ENCODE data around the gene PAMR1.
A peak's percentile ranks its signal among the peaks of the same experiment; 100 is the strongest.
"Not testable (repeated sequence)": the region's sequence is repeated elsewhere in the genome, so short reads cannot be mapped to it uniquely, and the experiment has no call there.

Gene PAMR1

DNA sequence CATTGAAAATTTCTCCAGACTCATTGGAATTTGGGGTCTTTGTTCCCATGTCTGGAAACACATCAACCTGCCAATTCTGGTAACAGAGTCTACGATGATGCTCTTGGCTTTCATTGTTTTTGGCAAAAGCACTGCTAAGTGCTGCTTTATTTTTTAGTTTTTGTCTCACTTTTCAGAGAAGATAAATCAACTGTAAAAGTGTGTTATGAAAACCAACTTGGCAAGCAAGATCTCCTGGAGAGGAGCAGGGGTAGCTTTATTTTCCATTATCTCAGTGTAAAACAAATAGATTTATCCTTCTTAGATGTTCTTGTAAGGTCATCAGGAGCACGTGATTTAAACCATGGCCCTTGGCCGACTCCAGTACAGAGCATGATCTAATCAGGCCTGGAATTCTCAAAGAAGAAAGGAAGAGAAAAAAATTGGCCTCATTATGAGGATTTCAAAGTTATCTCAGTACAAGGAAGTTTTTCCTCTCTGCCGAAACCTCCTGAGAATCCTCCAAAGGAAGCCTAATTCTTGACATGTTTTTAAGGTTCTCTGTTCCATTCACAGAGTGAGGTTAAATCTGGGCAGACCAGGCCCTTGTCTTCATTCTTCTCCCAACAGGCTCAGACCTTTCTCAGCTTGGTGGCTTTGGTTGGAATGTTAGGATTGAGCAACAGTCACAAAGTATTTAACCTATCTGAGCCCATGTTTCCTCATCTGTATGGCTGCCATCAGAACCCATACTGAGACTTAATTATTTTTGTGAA, 16.4 kb upstream of the PAMR1 start:
- DNase-seq = no peak

DNA sequence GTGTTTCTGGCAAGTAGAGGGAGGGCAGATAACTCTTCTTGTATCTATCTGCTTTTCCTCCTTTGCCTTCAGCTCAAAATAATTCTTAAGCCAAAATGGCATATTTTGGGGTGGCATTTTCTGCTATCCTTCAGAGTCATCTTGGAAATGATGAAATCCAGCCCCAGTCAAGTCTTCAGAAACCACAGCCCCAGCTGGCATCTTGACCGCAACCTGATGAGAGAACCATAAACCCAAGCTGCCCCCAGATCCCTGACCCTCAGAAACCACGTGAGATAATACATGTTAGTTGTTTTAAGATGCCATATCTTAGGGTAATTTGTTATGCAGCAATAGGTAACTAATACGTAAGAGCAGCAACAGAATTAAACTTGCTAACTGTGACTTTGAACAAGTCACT, 15.1 kb upstream of the PAMR1 start:
- DNase-seq = no peak

DNA sequence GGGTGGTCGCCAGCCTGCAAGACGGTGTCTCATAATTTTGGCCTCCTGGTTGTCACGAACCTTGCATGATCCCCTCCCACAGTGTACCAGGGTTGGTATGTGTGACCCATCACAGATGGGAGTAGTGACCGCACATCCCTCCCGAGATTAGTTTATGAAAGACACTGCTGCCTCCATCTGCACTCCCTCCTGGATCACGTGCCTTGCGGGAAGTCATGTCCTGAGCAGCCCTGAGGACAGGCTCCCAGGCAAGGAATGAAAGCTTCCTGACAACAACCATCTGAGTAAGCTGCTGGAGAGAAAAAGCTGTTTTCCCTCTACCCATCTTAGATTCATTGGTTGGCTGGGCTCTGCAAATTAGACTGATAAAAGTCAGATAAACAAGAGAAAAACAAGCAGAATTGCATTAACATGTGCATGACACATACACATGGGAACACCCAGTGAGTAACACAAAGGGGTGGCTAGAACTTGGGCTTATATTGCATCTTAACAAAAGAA, 14.4 kb upstream of the PAMR1 start:
- no peak for DNase-seq

DNA sequence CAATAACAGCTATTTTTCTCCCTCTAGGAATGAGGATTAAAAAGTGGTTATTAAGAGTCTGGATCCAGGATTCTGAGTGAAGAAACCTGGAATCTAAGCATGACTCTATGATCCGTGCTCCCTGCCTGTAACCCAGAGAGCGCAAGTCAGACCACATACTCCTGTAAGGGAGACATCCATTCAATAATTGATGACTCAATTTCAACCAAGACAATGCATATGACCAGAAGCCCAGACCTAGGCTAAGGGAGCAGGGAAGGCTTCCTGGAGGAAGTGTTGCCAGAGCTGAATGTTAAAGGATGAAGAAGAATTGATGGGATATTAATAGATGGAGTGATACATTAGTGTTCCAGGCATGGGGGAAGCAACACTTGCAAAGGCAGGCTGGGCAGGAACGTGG, 13.8 kb upstream of the PAMR1 start:
- DNase-seq = no peak

DNA sequence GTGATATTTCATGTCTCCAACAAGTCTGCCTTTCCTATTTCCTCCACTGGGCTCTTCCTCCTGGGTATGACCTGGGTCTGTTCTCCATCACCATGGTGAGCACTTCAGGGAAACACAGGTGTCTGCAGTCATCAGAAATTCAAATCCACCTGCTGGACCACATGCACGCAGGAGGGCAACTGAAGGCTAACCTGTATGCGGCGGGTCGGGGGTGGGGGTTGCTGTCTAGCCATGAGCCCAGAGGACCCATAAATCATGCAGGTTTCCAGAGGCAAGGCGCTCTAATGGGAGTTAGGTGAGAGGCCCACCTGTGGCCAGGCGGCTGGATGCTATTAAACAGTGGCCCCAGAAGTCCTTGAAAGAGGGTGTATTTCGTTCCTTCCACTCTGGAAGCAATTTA, 11.1 kb upstream of the PAMR1 start:
- peak; percentile 19 for DNase-seq

DNA sequence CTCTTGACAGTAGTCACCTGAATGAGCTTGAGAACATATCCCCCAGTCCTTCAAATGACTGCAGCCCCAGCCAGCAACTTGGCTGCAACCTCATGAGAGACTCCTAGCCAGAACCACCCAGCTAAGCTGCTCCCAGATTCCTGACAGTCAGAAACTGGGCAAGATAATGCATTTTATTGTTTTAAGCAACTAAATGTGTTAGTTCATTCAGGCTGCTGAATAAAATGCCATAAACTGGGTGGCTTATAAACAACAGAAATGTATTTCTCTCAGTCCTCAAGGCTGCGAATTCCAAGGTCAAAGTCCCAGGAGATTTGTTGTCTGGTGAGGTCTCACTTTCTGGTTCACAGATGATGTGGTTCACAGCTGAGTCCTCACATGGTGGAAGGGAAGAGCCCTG, 5.8 kb upstream of the PAMR1 start:
- no peak for DNase-seq

DNA sequence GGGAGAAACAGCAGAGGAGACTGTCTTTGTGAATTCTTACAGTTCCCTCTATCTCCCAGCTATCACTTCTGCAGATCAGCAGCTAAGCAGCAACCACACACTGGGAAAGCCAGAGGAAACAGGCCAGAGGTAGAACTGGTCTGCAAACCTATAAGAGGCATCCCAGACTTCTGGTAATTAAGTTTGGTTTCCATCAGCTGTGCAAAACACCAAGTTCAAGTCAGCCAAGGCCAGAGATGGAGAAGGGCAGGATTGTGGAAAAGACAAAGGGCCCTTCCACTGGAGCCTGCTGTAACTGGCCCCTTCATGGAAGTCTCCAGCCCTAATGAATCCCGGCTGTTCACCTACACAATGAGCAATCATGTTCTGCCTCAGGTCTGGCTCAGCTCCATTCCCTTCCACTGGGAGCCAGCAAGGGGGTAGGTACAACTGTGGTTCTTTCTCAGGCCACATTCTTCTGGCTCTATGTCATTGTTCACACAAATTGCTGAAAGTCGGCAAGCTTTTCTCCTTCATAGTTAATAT, 4.6 kb upstream of the PAMR1 start:
- DNase-seq = no peak

DNA sequence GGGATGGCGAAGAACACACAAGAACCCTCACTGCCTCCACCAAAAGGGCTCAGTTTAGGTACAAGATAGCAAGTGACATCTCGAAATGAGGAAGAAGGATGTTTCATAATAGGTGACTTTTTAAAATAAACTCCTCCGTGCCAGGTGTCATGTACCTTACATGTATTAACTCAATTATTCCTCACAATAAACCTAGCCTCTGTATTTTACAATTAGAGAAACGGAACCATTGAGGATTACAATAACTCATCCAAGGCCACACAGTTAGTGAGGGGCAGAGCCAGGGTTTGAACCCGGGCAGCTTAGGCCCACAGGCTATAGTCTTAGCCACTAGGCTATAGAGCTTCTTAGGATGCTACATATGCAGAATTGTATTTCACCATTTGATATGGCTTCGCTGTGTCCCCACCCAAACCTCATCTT, 965 bp upstream of the PAMR1 start:
- no peak for DNase-seq

DNA sequence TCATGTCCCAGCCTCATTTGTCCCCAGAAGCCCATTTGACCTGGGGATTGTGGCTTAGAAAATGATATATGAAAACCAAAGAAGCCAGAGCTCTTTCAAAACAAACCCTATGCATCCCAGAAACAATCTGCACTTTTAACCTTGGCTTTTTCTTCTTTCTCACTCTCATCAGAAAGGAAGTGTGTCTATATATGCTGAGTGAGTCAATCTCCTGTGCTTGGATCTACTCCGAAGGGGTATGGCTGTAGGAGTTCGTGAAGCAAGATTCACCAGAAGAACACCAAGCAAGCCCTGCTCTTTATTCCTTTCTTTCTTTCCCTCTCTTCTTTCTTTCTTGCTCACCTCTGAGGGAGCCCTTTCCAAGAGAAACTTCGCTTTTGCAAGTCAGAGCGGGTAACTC, 636 bp downstream of the PAMR1 start:
- no peak for DNase-seq

DNA sequence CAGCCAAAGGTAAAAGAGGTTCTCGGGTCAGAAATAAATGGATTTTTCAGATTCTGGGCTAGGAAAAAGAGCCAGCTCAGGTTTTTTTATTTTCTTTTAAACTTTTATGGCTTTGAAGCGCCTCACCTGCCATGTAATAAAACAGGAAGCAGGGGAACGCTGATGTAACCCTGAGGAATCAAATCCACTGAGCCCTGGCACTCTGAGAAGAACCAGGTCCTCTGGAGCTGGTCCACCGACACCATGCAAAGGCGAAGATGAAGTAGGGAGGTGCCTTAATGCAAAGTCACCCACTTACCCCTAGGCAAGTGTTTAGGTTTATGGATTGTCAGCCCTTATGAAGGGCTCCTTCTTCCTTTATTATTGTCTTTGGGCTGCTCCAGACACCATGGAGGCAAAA, 1.6 kb downstream of the PAMR1 start:
- no peak for DNase-seq

DNA sequence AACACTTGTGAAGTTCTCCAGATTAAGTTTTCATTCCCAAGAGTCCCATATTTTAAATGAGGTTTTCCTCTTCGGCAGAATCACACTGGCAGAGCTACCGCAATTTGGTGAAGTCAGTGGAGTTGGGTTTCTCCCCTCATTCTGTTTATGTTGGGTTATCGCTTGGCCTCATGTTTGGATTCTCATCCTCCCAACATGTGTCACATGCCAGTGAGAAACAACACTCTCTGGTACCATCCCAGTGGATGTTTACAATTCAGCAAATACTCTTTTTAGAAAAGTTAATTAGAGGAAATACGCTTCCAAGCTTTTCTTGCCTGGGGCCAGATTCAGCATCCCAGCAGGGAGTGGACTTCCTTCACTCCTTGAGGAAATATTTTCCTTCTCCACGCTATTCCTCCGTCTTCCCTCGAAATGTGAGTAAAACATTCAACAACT, 2.1 kb downstream of the PAMR1 start:
- no peak for DNase-seq

DNA sequence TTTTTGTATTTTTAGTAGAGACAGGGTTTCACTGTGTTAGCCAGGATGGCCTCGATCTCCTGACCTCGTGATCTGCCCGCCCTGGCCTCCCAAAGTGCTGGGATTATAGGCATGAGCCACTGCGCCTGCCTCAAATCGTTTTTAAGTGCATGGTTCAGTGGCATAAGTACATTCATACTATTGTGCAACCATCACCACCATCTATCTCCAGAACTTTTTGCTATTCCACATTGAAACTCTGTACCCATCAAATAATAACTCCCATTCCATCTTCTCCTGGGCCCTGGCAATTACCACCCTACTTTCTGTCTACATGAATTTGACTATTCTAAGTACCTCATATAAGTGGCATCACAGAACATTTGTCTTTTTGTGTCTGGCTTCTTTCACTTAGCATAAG, 3.3 kb downstream of the PAMR1 start:
- DNase-seq = not testable (repeated sequence)

DNA sequence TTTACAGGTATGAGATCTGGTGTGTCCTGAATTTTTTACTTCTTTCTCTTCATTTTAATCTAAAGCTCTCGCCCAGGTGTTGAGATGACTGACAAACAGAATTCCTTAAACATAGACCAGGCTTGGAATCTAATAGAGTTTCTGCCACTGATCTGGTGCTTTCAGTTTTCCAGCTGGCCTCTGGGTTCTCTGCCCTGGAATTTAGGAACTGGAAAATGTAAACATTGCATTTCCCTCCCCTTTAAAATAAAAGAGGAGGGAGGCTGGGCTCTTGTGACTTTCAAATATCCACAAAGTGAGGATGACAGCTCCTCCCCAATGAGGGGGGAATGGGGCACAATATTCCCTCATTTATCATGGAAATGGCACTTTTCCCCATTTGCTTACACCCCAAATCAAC, 5.0 kb downstream of the PAMR1 start:
- no peak for DNase-seq

DNA sequence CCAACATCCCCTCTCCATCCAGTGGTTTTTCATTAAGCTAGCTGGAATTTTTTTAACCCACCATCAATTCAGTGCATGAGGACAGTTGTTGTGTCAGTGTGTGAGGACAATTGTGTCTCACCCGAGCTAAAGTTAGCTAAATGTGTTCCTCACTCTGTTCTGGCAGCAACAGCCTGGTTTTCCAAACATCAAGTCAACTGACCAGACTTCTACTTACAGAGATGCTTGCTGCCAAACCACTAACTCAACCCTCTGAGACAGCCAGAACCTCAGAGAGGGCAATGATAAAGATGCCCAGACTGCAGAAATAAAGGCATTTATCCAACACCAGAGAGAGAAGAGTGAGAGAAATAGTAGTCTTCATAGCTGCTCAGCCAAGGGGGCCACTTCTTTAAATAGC, 6.7 kb downstream of the PAMR1 start:
- no peak for DNase-seq

DNA sequence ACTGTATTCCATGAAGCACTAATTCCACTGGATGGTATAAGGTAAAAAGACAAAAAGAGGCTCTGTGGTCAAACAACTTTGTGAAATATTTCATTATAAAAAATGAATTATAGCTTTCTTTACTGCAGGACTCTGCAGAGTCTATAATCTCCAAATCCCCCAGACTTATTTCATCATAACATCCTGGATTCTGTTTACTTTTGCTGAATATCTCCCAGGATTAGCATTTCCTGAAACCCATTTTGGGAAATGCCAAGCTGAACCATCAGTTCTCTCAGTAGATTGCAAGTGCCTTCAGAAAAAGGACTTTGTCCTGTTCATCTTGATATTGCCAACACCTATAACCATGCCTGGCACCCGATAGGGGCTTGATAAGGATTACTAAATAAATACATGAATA, 7.9 kb downstream of the PAMR1 start:
- no peak for DNase-seq

DNA sequence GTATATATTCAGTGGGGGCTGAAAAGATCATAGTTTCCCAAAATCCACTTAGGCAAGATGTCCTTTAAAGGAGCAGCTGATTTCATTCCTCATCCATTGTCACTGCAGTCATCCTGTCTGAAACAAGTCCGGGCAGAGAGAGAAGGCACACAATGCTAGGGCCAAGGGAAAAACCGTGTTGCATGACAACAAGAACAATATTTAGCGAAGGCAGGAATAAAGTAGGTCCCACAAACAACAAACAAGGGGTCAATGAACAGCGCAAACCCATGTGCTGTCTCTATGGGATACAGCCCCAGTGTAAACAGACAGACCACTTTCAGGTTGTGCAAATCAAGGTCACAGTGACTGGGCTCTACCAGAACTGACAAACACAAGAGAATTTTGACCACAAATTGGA, 9.0 kb downstream of the PAMR1 start:
- no peak for DNase-seq

DNA sequence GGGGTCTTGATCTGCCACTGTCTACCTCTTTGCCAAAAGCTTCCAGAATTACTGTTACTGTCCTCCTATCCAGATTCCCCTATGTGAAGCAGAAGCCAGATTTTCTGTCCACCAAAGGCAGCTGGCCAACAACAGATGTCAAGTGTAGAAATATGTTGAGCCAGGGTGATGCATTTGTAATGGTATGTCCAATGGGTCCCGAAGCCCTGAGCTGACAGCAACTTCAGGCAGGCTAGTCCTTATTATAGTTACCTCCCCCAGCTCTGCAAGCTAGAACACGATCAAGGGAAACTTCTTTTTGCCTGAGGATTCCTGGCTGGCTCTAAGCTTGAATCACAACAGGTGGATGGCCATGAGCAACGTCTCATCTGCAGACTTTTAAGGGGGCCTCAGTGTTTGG, 10.2 kb downstream of the PAMR1 start:
- no peak for DNase-seq

DNA sequence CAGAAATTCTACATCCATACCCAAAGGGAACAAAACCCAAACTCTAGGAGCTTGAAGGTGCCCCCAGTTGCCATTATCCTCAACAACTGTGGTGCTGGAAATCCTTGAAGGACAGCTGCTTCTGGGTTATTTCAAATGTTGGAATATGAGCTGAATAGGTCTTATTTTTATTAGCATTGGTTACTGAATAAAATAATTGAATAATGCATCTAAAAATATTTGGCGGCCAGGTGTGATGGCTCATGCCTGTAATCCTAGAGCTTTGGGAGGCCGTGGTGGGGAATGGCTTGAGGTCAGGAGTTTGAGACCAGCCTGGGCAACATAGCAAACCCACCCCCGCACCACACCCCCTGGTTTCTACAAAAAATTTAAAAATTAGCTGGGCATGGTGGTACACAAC, 10.9 kb downstream of the PAMR1 start:
- no peak for DNase-seq

DNA sequence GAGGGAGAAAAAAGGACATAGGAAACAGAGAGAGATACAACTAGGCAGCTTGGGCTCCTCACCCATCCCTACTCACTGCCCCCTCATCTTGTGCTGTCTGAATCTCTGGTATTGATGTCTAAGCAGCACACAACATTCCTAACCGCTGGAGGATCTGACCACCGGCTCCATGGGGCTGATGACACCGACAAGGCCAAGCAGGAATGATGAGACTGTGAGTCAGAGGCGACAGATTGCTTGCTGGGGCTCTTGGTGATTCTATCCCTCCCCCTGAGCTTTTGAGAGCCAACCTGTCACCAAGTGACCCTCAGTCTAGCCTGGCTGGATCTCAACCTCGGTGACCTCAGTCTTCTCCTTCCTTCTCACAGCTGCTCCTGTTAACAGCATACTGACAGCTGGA, 13.8 kb downstream of the PAMR1 start:
- DNase-seq = no peak

DNA sequence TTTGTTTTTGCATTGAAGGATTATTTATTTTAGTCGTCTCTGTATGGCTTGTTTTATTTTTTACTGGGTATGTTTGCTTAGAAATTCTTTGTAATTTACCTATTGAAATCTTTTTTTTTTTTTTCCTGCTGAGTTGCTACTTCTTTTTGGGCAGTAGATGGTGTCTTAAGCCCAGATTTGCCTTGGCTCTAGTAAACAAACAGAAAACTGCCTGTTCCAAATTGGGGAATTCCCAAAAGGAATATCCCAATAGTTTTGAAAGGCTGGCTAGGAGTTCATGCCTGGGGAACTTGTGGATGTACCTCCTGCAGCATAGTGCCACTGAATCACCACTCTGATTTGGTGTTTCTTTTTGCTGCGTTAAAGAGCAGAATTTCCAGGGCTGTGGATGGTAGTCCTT, 17.7 kb downstream of the PAMR1 start:
- DNase-seq = no peak

DNA sequence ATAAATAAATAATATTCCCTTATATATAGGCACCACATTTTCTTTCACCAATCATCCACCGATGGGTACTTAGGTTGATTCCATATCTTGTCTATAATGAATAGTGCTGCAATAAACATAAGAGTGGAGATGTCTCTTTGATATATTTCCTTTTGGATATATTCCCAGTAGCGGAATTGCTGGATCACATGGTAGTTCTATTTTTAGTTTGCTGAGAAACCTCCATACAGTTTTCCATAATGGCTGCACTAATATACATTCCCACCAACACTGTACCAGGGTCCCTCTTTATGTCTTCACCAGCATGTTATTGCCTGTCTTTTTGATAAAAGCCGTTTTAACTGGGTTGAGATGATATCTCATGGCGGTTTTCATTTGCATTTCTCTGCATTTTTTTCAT, 23.6 kb downstream of the PAMR1 start:
- DNase-seq = no peak

DNA sequence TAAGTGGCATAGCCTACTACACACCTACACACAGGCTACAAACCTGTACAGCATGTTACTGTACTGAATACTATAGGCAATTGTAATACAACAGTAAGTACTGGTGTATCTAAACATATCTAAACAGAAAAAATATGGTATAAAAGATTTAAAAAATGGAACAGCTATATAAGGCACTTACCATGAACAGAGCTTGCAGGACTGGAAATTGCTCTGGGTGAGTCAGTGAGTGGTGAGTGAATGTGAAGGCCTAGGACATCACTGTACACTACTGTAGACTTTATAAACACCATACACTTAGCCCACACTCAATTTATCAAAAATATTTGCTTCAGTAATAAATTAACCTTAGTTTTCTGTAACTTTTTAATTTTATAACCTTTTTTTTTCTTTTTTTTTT, 24.7 kb downstream of the PAMR1 start:
- no peak for DNase-seq

DNA sequence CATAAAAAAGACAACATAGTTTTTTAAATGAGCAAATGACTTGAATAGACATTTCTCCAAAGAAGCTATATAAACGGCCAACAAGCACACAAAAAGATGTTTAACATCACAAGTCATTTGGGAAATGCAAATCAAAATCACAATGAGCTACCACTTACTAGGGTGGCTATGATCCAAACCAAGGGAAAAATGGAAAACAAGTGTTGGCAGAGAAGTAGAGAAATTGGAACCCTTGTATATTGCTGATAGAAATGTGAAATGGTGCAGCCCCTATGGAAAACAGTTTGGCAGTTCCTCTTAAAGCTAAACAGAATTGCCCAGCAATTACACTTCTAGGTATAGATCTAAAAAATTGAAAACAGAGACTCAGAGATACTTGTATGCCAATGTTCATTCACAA, 29.0 kb downstream of the PAMR1 start:
- no peak for DNase-seq

DNA sequence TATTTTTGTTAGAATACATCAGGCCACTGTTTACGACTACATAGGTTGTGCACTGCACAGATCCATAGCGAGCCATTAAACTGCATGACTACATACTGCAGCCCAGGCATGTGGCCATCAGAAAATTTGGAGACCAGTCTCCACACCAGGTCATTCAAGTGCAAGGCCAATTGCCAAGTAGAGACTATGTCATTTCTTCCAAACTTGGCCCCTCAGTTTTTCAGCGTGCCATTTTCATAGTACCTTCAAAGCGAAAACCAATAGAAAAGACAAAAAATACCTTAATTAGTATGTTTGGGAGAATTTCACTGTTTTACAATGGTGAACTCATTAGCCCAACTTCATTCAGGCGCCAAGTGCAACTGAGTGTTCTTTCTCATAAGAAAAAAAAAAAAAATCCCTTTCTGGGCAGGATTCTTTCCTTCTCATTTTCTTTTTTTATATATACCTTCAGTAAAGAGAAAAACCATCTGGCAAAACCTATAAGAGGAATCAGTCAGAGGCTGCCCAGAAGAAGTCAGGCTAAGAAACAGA, 30.4 kb downstream of the PAMR1 start:
- DNase-seq = no peak

Data from NCI-H510A treated with DMSO at 0.1 percent for 48 hours (cell line).